ENCODE measurements around the gene LAMA3. TPM values are rescaled to one million over a fixed set of nuclear protein-coding genes. Genes with fewer than 3 reads are reported as not detected.

Gene LAMA3
- total RNA-seq, 1 donor from 2014 or later, result 1.5 TPM

GRCh38 chr18:23932385-23933067 is 243.3 kb downstream of the LAMA3 start:
- DNase-seq (ENCODE audit: low spot score), result no peak
- ATAC-seq, result no peak

- ATAC-seq (no peak), DNase-seq (ENCODE audit: low spot score) (no peak)
Observed at GRCh38 chr18:23933407-23933806, 244.2 kb downstream of the LAMA3 start.

GRCh38 chr18:23934252-23934651 is 245.0 kb downstream of the LAMA3 start:
- DNase-seq (ENCODE audit: low spot score) (no peak), ATAC-seq (no peak)

- ATAC-seq, result no peak
- no peak for DNase-seq (ENCODE audit: low spot score)
Observed at GRCh38 chr18:23934863-23935262, 245.6 kb downstream of the LAMA3 start.

GRCh38 chr18:23935804-23936203 is 246.6 kb downstream of the LAMA3 start:
- no peak for ATAC-seq
- DNase-seq (ENCODE audit: low spot score), result no peak

- ATAC-seq, result no peak
Observed at GRCh38 chr18:23936381-23936958, 247.2 kb downstream of the LAMA3 start.

GRCh38 chr18:23938043-23938756 is 248.9 kb downstream of the LAMA3 start:
- ATAC-seq (no peak), DNase-seq (ENCODE audit: low spot score) (no peak)

More at GRCh38 chr18:23936381-23936958, 247.2 kb downstream of the LAMA3 start:
- no peak for DNase-seq (ENCODE audit: low spot score)

GRCh38 chr18:23938901-23939341 is 249.7 kb downstream of the LAMA3 start:
- DNase-seq (ENCODE audit: low spot score) (no peak), ATAC-seq (no peak)

GRCh38 chr18:23939366-23939765 is 250.1 kb downstream of the LAMA3 start:
- DNase-seq (ENCODE audit: low spot score) (no peak), ATAC-seq (no peak)

- DNase-seq (ENCODE audit: low spot score) (no peak), ATAC-seq (no peak)
Observed at GRCh38 chr18:23939896-23940295, 250.6 kb downstream of the LAMA3 start.

- no peak for DNase-seq (ENCODE audit: low spot score)
- no peak for ATAC-seq
Observed at GRCh38 chr18:23941791-23942190, 252.5 kb downstream of the LAMA3 start.

GRCh38 chr18:23943104-23943503 is 253.9 kb downstream of the LAMA3 start:
- DNase-seq (ENCODE audit: low spot score) (no peak), ATAC-seq (no peak)

- ATAC-seq, result no peak
Observed at GRCh38 chr18:23943903-23944624, 254.8 kb downstream of the LAMA3 start.

GRCh38 chr18:23945416-23946079 is 256.3 kb downstream of the LAMA3 start:
- ATAC-seq (no peak), DNase-seq (ENCODE audit: low spot score) (no peak)

More at GRCh38 chr18:23943903-23944624, 254.8 kb downstream of the LAMA3 start:
- no peak for DNase-seq (ENCODE audit: low spot score)

- DNase-seq (ENCODE audit: low spot score) (no peak), ATAC-seq (no peak)
Observed at GRCh38 chr18:23949863-23950262, 260.6 kb downstream of the LAMA3 start.

GRCh38 chr18:23950644-23951043 is 261.4 kb downstream of the LAMA3 start:
- no peak for ATAC-seq

GRCh38 chr18:23951206-23951605 is 262.0 kb downstream of the LAMA3 start:
- ATAC-seq (peak; percentile 28), DNase-seq (ENCODE audit: low spot score) (no peak)

More at GRCh38 chr18:23950644-23951043, 261.4 kb downstream of the LAMA3 start:
- no peak for DNase-seq (ENCODE audit: low spot score)

- no peak for ATAC-seq
Observed at GRCh38 chr18:23953984-23954383, 264.7 kb downstream of the LAMA3 start.

GRCh38 chr18:23956483-23956882 is 267.2 kb downstream of the LAMA3 start:
- DNase-seq (ENCODE audit: low spot score), result no peak
- no peak for ATAC-seq

More at GRCh38 chr18:23953984-23954383, 264.7 kb downstream of the LAMA3 start:
- no peak for DNase-seq (ENCODE audit: low spot score)

GRCh38 chr18:23958036-23958435 is 268.8 kb downstream of the LAMA3 start:
- peak; percentile 100 for ATAC-seq

More at GRCh38 chr18:23958036-23958435, 268.8 kb downstream of the LAMA3 start:
- peak; percentile 88 for DNase-seq (ENCODE audit: low spot score)
